Effector CD4-positive, alpha-beta T cell (primary cell): ENCODE data around the gene SPATS2L.

Experiments
- DNase-seq: peaks from one replicate; pipeline ENCODE4 v3.0.0-alpha.2; 2020
- total RNA-seq: gene quantifications from one replicate; lab custom pipeline; 2026; lab: John Stamatoyannopoulos, UW

Gene SPATS2L
- 9.4 reads per million, percentile 30 among the genes with 10 or more reads in this experiment for total RNA-seq

- peak; percentile 11 for DNase-seq
Observed at GRCh38 chr2:200306196-200306930, at the start of gene SPATS2L. TSS of gene SPATS2L (plus strand) at chr2:200306693. CDS start at chr2:200389245, 82,552 bp downstream.

GRCh38 chr2:200257570-200257969, 48.9 kb upstream of the SPATS2L start:
- no peak for DNase-seq

- no peak for DNase-seq
Observed at GRCh38 chr2:200258081-200258480, 48.4 kb upstream of the SPATS2L start.

- no peak for DNase-seq
Observed at GRCh38 chr2:200258881-200259576, 47.5 kb upstream of the SPATS2L start.

GRCh38 chr2:200259577-200259957, 46.9 kb upstream of the SPATS2L start:
- no peak for DNase-seq

- DNase-seq, result no peak
Observed at GRCh38 chr2:200262047-200262446, 44.4 kb upstream of the SPATS2L start.

- DNase-seq, result no peak
Observed at GRCh38 chr2:200263279-200263678, 43.2 kb upstream of the SPATS2L start.

- DNase-seq, result no peak
Observed at GRCh38 chr2:200264631-200265030, 41.9 kb upstream of the SPATS2L start.

GRCh38 chr2:200266406-200266805, 40.1 kb upstream of the SPATS2L start:
- no peak for DNase-seq

- no peak for DNase-seq
Observed at GRCh38 chr2:200267350-200267749, 39.1 kb upstream of the SPATS2L start.

- DNase-seq, result no peak
Observed at GRCh38 chr2:200270732-200271131, 35.8 kb upstream of the SPATS2L start.

GRCh38 chr2:200272320-200272719, 34.2 kb upstream of the SPATS2L start:
- DNase-seq, result no peak

GRCh38 chr2:200274116-200275075, 32.1 kb upstream of the SPATS2L start:
- DNase-seq, result no peak

- DNase-seq, result no peak
Observed at GRCh38 chr2:200275295-200276013, 31.0 kb upstream of the SPATS2L start.

- no peak for DNase-seq
Observed at GRCh38 chr2:200276472-200276871, 30.0 kb upstream of the SPATS2L start.

GRCh38 chr2:200278694-200279316, 27.7 kb upstream of the SPATS2L start:
- DNase-seq, result no peak

GRCh38 chr2:200279857-200280256, 26.6 kb upstream of the SPATS2L start:
- DNase-seq, result no peak

GRCh38 chr2:200286578-200286977, 19.9 kb upstream of the SPATS2L start:
- DNase-seq, result no peak

- DNase-seq, result no peak
Observed at GRCh38 chr2:200288670-200289429, 17.6 kb upstream of the SPATS2L start.

- DNase-seq, result no peak
Observed at GRCh38 chr2:200296118-200296517, 10.4 kb upstream of the SPATS2L start.

GRCh38 chr2:200297100-200297499, 9.4 kb upstream of the SPATS2L start:
- no peak for DNase-seq
